Stimulated activated CD4-positive, alpha-beta T cell treated with anti-CD3 and anti-CD28 coated beads, Interleukin-4, amount 100 ng/mL, for 24 hours (primary cell): ENCODE measurements around the gene GMCL1.
"Not testable (repeated sequence)": the region's sequence is repeated elsewhere in the genome, so short reads cannot be mapped to it uniquely, and the experiment has no call there.

Experiments
- DNase-seq: peaks from one replicate; pipeline ENCODE4 v3.0.0-alpha.2; 2020

GMCL1 gene

DNA sequence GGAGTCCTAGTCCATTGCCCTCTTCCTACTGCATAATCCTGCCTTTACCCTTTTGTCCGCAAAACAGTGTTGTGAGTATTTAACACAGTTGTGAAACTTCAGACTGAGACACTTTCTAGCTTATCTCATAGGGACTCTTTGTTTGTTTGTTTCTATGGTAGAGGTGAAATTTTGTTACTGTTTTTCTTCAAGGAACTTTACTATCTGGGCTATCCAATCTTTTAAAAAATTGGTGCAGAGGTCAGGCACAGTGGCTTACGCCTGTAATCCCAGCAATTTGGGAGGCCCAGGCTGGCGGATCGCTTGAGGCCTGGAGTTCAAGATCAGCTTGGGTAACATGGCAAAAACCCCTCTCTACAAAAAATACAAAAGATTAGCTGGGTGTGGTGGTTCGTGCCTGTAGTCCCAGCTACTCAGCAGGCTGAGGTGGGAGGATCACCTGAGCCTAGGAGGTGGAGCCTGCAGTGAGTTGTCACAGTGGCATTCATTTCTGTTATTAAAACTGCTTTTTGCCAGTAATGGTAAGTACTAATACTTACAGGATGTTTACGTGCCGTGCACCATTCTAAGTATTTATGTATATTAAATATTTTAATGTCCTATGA lies 18.8 kb downstream of the GMCL1 start:
- DNase-seq, result no peak

GRCh38 chr2:69858261-69858660 lies 28.8 kb downstream of the GMCL1 start:
- no peak for DNase-seq

DNA sequence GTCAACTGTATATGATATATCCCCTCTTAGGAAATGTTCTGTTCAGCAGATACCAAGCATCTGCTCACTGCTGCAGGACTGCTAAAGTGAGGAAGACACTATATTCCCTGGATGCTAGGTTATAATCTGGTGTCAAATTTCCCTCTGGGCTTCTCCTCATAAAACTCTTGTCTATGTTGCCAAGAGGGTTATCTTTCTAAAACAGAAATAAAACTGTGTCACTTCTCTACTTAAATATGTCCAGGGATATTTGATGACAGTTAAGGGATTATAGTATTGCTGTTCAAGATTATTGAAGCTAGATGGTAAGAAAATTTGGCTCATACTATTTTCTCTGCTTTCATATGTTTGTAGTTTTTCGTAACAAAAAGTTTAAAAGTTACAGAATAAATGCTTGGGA lies 33.8 kb downstream of the GMCL1 start:
- DNase-seq, result no peak

DNA sequence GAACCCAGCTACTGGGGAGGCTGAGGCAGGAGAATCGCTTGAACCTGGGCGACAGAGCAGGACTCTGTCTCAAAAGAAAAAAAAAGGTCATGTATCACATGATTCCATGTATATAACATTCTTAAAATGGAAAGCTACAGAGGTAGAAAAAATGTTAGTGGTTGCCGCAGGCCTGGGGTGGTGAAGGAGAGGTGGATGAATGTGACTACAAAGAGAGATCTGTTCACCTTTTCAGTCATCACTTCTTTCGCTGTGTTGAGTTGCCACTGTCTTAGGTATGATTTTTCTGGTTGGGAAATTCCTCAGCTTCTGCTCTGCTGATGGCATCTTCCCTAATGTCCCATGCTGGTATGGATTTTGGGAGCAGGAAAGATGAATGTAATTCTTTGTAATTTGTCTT lies 59.0 kb downstream of the GMCL1 start:
- no peak for DNase-seq

DNA sequence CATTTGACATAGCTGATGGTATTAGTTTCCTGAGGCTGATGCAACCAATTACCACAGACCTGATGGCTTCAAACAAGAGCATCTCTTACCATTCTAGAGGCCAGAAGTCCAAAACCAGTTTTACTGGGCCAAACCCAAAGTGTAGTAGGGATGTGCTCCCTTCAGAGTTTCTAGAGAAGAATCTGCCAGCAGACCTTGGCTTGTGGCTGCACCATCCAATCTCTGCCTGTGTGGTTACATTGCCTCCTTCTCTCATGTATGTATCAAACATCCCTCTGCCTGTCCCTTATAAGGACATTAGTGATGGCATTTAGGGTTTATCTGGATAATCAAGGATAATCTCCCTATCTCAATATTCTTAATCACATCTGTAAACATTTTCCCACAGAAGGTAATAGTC lies 59.8 kb downstream of the GMCL1 start:
- no peak for DNase-seq

- no peak for DNase-seq
Observed at GRCh38 chr2:69890881-69891280, 61.4 kb downstream of the GMCL1 start.

DNA sequence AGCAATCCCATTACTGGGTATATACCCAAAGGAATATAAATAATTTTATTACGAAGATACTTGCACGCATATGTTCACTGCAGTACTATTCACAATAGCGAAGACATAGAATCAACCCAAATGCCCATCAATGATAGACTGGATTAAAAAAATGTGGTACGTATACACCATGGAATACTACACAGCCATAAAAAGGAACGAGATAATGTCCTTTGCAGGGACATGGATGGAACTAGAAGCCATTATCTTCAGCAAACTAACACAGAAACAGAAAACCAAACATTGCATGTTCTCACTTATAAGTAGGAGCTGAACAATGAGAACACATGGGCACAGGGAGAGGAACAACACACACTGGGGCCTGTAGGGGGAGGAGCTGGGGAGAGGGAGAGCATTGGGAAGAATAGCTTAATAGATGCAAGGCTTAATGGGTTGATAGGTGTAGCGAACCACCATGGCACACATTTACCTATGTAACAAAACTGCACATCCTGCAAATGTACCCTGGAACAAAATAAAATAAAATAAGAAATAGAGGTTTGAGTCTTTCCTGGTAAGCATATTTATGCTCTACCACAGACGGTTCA lies 63.5 kb downstream of the GMCL1 start:
- DNase-seq, result not testable (repeated sequence)

DNA sequence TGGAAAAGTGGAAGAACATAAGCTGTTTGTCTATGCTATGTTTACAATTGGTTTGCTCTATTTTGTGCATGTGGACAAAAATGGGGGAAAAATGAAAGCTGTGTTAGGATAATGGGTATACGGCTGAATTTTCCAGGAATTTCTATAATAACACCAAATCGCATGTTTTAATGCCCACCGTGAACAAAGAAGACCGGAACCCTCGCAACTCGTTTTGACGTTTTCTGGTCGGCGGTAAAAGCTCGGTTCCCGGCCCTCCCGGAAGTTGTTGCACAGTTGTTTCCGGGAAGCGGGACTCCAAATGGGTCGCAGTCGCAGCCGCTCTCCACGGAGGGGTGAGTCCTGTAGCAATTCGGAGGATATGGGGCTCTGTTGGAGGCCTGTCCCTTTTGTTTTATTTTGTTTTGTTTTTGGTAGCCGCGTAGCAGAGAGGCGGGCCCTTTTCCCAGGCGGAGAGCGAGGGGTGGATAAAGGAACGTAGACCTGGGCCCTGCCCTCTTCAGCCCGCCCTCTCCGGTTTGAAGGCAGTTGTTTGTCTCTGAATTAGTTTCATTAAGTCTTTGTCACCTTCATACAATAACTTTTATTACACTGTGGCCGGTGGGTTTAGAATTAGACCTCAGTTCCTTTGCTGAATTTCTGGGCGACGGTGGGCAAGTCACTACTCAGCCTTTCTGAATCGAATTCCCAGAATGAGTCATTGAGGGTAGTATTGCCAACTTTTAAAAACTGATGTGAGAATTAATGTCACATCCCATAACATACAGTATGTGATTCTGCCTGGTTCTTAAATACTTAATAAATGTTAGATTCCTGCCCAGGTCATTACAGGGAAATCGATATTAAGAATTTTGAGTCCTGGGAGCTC lies 64.5 kb downstream of the GMCL1 start, which contains the start of gene SNRNP27:
SNRNP27 (plus strand) TSS at position 273 of the 868 bp plus-strand sequence; CDS start at position 302, 29 bp downstream.
- peak; percentile 86 for DNase-seq

DNA sequence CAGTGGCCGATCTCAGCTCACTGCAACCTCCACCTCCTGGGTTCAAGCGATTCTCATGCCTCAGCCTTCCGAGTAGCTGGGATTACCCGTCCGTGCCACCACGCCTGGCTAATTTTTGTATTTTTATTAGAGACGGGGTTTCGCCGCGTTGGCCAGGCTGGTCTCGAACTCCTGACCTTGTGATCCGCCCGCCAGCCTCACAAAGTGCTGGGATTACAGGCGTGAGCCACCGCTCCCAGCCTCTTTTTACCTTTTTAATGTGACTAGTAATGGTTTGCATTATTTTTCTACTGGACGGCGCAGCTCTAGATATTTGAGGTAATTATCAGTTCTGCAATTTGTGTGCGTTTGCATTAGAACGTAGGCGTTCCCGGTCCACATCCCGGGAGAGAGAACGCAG lies 65.3 kb downstream of the GMCL1 start:
- not testable (repeated sequence) for DNase-seq

- no peak for DNase-seq
Observed at GRCh38 chr2:69902213-69902922, 72.9 kb downstream of the GMCL1 start.

DNA sequence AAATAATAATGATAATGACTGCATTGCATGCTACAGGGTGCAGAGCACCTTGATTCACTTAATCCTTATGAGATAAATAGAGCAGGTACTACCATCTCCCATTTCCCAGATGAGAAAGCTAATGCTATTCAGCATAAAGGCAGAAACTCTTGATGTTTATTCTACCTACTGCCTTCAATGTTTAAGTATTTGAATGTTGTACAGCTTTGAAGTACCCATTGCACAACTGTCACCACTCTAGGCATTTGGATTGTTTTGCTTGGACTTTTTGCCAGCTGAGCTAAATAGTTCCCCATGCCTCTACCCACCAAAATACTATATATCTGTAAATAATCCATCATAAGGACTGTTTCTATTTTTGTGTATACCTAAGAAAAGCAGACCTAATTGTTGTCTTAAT lies 77.8 kb downstream of the GMCL1 start:
- no peak for DNase-seq

- no peak for DNase-seq
Observed at GRCh38 chr2:69911985-69912563, 82.6 kb downstream of the GMCL1 start.

GRCh38 chr2:69914164-69914949 lies 84.9 kb downstream of the GMCL1 start:
- peak; percentile 100 for DNase-seq

DNA sequence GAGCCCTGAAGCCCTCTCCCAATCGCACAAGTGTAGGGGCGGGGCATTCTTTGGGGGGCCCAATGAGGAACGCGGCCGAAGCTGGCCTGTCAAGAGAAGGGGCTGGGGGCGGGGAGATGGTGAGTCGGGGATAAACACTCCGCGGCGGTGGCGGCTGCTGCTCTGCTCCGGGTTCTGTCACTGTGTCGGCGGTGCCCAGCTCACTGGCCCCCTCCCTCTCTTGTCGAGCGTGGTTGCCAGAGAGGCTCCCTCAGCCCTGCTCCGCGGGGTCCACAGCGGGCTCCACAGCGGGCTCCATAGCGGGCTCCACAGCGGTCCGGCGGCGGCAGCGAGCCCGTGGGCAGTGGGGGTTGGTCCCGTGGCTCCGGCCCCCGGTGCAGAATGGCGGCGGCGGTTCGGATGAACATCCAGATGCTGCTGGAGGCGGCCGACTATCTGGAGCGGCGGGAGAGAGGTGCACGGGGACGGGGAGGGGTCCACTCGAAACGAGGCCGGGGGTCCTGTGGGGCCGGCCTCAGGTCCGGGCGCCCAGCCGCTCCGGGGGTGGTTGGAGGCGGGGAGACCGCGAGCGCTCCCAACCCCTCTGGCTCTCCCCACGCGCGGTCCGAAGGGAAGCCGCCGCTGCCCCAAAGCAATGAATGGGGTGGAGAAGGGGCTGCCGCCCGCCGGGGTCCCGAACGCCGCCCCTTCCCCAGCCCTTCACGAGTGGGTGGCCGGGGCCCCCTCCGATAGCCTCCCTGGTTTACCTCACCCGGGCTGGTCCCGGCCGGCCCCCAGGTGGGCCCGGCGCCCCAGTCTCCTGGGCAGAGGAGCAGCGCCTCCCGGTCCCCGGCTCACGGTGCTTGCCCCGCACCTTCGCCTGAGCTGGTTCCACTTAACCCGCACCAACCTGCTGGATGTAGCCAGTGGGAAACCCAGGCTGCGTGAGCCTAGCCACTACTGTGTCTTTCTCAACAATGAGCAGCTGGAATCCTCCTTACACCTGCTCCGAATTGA lies 85.8 kb downstream of the GMCL1 start, which contains the start of gene MXD1:
MXD1 (plus strand) TSS at position 160 of the 996 bp plus-strand sequence; CDS start at position 382, 222 bp downstream.
- no peak for DNase-seq

- DNase-seq, result no peak
Observed at GRCh38 chr2:69916106-69916505, 86.6 kb downstream of the GMCL1 start.

- no peak for DNase-seq
Observed at GRCh38 chr2:69917852-69918251, 88.4 kb downstream of the GMCL1 start.

- DNase-seq, result no peak
Observed at GRCh38 chr2:69918401-69918800, 88.9 kb downstream of the GMCL1 start.

DNA sequence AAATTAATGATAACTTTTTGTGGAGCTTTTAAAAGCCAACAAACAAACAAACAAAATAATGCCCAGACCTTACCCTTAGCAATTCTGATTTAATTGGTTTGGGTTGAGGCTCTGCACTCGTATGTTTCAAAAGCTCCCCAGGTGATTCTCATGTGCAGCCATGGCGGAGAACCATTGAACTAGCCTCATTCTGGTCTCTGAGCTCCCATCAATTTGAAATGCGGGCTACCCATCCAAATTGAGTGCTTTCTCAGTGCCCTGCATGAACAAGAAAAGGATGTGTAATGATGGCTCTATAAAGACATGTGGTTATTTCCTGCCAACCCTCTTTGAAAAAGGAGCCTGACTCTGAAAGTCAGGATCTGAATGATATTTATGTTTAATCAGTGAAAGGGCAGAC lies 93.7 kb downstream of the GMCL1 start:
- DNase-seq, result no peak

GRCh38 chr2:69926849-69927515 lies 97.5 kb downstream of the GMCL1 start:
- no peak for DNase-seq
